GM21515 (cell line): Measurements from ENCODE around the gene KRTAP5-5.
"Not testable (repeated sequence)": the region's sequence is repeated elsewhere in the genome, so short reads cannot be mapped to it uniquely, and the experiment has no call there.

Experiments
- ATAC-seq: cut with Tn5 transposase; IDR thresholded peaks from one replicate; pipeline ENCODE4 v1.9.1; 2021; ENCODE audit not compliant: unreplicated experiment

Gene KRTAP5-5

GRCh38 chr11:1629326-1630185, at the start of gene KRTAP5-5:
KRTAP5-5 (plus strand) TSS chr11:1629775; CDS start chr11:1629841, 66 bp downstream.
- no peak for ATAC-seq

GRCh38 chr11:1581976-1582375, 47.6 kb upstream of the KRTAP5-5 start:
- ATAC-seq = no peak

- not testable (repeated sequence) for ATAC-seq
Measured at GRCh38 chr11:1582909-1583308, 46.7 kb upstream of the KRTAP5-5 start.

GRCh38 chr11:1584661-1585370, 44.8 kb upstream of the KRTAP5-5 start, which contains the start of gene KRTAP5-1:
KRTAP5-1 (minus strand) TSS chr11:1585283; CDS start chr11:1585249, 34 bp downstream.
- ATAC-seq = not testable (repeated sequence)

GRCh38 chr11:1586699-1587098, 42.9 kb upstream of the KRTAP5-5 start:
- ATAC-seq = no peak

GRCh38 chr11:1589191-1589963, 40.2 kb upstream of the KRTAP5-5 start:
- ATAC-seq = not testable (repeated sequence)

GRCh38 chr11:1589996-1590395, 39.6 kb upstream of the KRTAP5-5 start:
- ATAC-seq = no peak

- no peak for ATAC-seq
Measured at GRCh38 chr11:1592628-1593027, 36.9 kb upstream of the KRTAP5-5 start.

- ATAC-seq = not testable (repeated sequence)
Measured at GRCh38 chr11:1595994-1596575, 33.5 kb upstream of the KRTAP5-5 start.

- ATAC-seq = not testable (repeated sequence)
Measured at GRCh38 chr11:1596576-1597121, 32.9 kb upstream of the KRTAP5-5 start.

GRCh38 chr11:1597331-1597993, 32.1 kb upstream of the KRTAP5-5 start:
- ATAC-seq = no peak

GRCh38 chr11:1597994-1598380, 31.6 kb upstream of the KRTAP5-5 start, which contains the start of gene KRTAP5-2:
KRTAP5-2 (minus strand) TSS chr11:1598294; CDS start chr11:1598250, 44 bp downstream.
- ATAC-seq = no peak

- not testable (repeated sequence) for ATAC-seq
Measured at GRCh38 chr11:1598406-1598805, 31.2 kb upstream of the KRTAP5-5 start.

- ATAC-seq = no peak
Measured at GRCh38 chr11:1598816-1599215, 30.8 kb upstream of the KRTAP5-5 start.

- ATAC-seq = no peak
Measured at GRCh38 chr11:1600626-1601025, 28.9 kb upstream of the KRTAP5-5 start.

GRCh38 chr11:1601663-1602062, 27.9 kb upstream of the KRTAP5-5 start:
- ATAC-seq = not testable (repeated sequence)

- no peak for ATAC-seq
Measured at GRCh38 chr11:1603629-1604028, 25.9 kb upstream of the KRTAP5-5 start.

- ATAC-seq = no peak
Measured at GRCh38 chr11:1604181-1604580, 25.4 kb upstream of the KRTAP5-5 start.

- no peak for ATAC-seq
Measured at GRCh38 chr11:1604711-1605110, 24.9 kb upstream of the KRTAP5-5 start.

- ATAC-seq = peak; percentile 89
Measured at GRCh38 chr11:1605923-1606322, 23.7 kb upstream of the KRTAP5-5 start.
